ENCODE measurements around the gene IRF2BP2. TPM values are rescaled to one million over a fixed set of nuclear protein-coding genes. Genes with fewer than 3 reads are reported as not detected.
"Not testable (repeated sequence)": the region's sequence is repeated elsewhere in the genome, so short reads cannot be mapped to it uniquely, and the experiment has no call there.

The IRF2BP2 gene
- polyA plus RNA-seq, 2 donors: 48.8 to 68.5 TPM

- no peaks in the 10 kb centered on the region for H3K4me1 ChIP-seq (ENCODE audit: control insufficient read depth in 2 of 2, insufficient read depth in 2 of 2, low read length in 1 of 2)
- H3K4me3 ChIP-seq (ENCODE audit: low read depth in 1 of 2, low read length in 2 of 2): no peak overlapping the region
- no peaks in the 10 kb centered on the region for H3K27me3 ChIP-seq (ENCODE audit: control insufficient read depth in 1 of 2, insufficient read depth in 2 of 2, low read length in 2 of 2)
- H3K36me3 ChIP-seq (ENCODE audit: control insufficient read depth in 2 of 2, insufficient read depth in 2 of 2, low read length in 1 of 2): no peaks in the 10 kb centered on the region
- H3K9me3 ChIP-seq (ENCODE audit: control insufficient read depth in 2 of 2, insufficient read depth in 1 of 2, low read depth in 1 of 2, low read length in 1 of 2): no peaks in the 10 kb centered on the region
- 67 to 70% methylated on average over 4 of the region's 4 CpGs for WGBS, 2 donors
- no peak overlapping the region for H3K27ac ChIP-seq (ENCODE audit: low read depth in 2 of 2, low read length in 1 of 2)
These were observed 29.1 kb upstream of the IRF2BP2 start for GRCh38 chr1:234638832-234639799.

- WGBS, 2 donors: 94 to 95% methylated on average over 9 of the region's 9 CpGs
These were observed 24.9 kb upstream of the IRF2BP2 start for GRCh38 chr1:234634922-234635321.

GRCh38 chr1:234634387-234634786, 24.4 kb upstream of the IRF2BP2 start:
- H3K4me1 ChIP-seq (ENCODE audit: control insufficient read depth in 2 of 2, insufficient read depth in 2 of 2, low read length in 1 of 2): no peaks in the 10 kb centered on the region
- H3K4me3 ChIP-seq (ENCODE audit: low read depth in 1 of 2, low read length in 2 of 2): no peak overlapping the region
- no peaks in the 10 kb centered on the region for H3K27me3 ChIP-seq (ENCODE audit: control insufficient read depth in 1 of 2, insufficient read depth in 2 of 2, low read length in 2 of 2)
- H3K9me3 ChIP-seq (ENCODE audit: control insufficient read depth in 2 of 2, insufficient read depth in 1 of 2, low read depth in 1 of 2, low read length in 1 of 2): no peaks in the 10 kb centered on the region
- 89 to 90% methylated on average over 7 of the region's 7 CpGs for WGBS, 2 donors
- no peak overlapping the region for H3K27ac ChIP-seq (ENCODE audit: low read depth in 2 of 2, low read length in 1 of 2)
- no peaks in the 10 kb centered on the region for H3K36me3 ChIP-seq (ENCODE audit: control insufficient read depth in 2 of 2, insufficient read depth in 2 of 2, low read length in 1 of 2)

More at GRCh38 chr1:234634922-234635321, 24.9 kb upstream of the IRF2BP2 start:
- not testable (repeated sequence) for H3K4me3 ChIP-seq (ENCODE audit: low read depth in 1 of 2, low read length in 2 of 2); H3K9me3 ChIP-seq (ENCODE audit: control insufficient read depth in 2 of 2, insufficient read depth in 1 of 2, low read depth in 1 of 2, low read length in 1 of 2); H3K27ac ChIP-seq (ENCODE audit: low read depth in 2 of 2, low read length in 1 of 2); H3K4me1 ChIP-seq (ENCODE audit: control insufficient read depth in 2 of 2, insufficient read depth in 2 of 2, low read length in 1 of 2); H3K36me3 ChIP-seq (ENCODE audit: control insufficient read depth in 2 of 2, insufficient read depth in 2 of 2, low read length in 1 of 2); H3K27me3 ChIP-seq (ENCODE audit: control insufficient read depth in 1 of 2, insufficient read depth in 2 of 2, low read length in 2 of 2)

GRCh38 chr1:234633246-234634003, 23.4 kb upstream of the IRF2BP2 start:
- Histone ChIP-seq H3K36me3 (ENCODE audit: control insufficient read depth in 2 of 2, insufficient read depth in 2 of 2, low read length in 1 of 2) (no peaks in the 10 kb centered on the region), H3K27ac (ENCODE audit: low read depth in 2 of 2, low read length in 1 of 2) (no peak overlapping the region), H3K4me3 (ENCODE audit: low read depth in 1 of 2, low read length in 2 of 2) (no peak overlapping the region), H3K4me1 (ENCODE audit: control insufficient read depth in 2 of 2, insufficient read depth in 2 of 2, low read length in 1 of 2) (no peaks in the 10 kb centered on the region), H3K9me3 (ENCODE audit: control insufficient read depth in 2 of 2, insufficient read depth in 1 of 2, low read depth in 1 of 2, low read length in 1 of 2) (no peaks in the 10 kb centered on the region), H3K27me3 (ENCODE audit: control insufficient read depth in 1 of 2, insufficient read depth in 2 of 2, low read length in 2 of 2) (no peaks in the 10 kb centered on the region)
- 85 to 86% methylated on average over 6 of the region's 6 CpGs for WGBS, 2 donors

GRCh38 chr1:234632225-234632624, 22.2 kb upstream of the IRF2BP2 start:
- H3K27me3 ChIP-seq (ENCODE audit: control insufficient read depth in 1 of 2, insufficient read depth in 2 of 2, low read length in 2 of 2): no peaks in the 10 kb centered on the region
- H3K4me3 ChIP-seq (ENCODE audit: low read depth in 1 of 2, low read length in 2 of 2): no peak overlapping the region
- H3K36me3 ChIP-seq (ENCODE audit: control insufficient read depth in 2 of 2, insufficient read depth in 2 of 2, low read length in 1 of 2): no peaks in the 10 kb centered on the region
- H3K9me3 ChIP-seq (ENCODE audit: control insufficient read depth in 2 of 2, insufficient read depth in 1 of 2, low read depth in 1 of 2, low read length in 1 of 2): no peaks in the 10 kb centered on the region
- peaks cover 0 to 3% of the 10 kb centered on the region in 2 donors for H3K4me1 ChIP-seq (ENCODE audit: control insufficient read depth in 2 of 2, insufficient read depth in 2 of 2, low read length in 1 of 2)
- no peak overlapping the region for H3K27ac ChIP-seq (ENCODE audit: low read depth in 2 of 2, low read length in 1 of 2)

- 60 to 64% methylated on average over 1 of the region's 1 CpG for WGBS, 2 donors
These were observed 21.7 kb upstream of the IRF2BP2 start for GRCh38 chr1:234631721-234632125.

GRCh38 chr1:234629026-234629425, 19.0 kb upstream of the IRF2BP2 start:
- no peaks in the 10 kb centered on the region for H3K9me3 ChIP-seq (ENCODE audit: control insufficient read depth in 2 of 2, insufficient read depth in 1 of 2, low read depth in 1 of 2, low read length in 1 of 2)
- no peak overlapping the region for H3K4me3 ChIP-seq (ENCODE audit: low read depth in 1 of 2, low read length in 2 of 2)
- no peak overlapping the region for H3K27ac ChIP-seq (ENCODE audit: low read depth in 2 of 2, low read length in 1 of 2)
- H3K36me3 ChIP-seq (ENCODE audit: control insufficient read depth in 2 of 2, insufficient read depth in 2 of 2, low read length in 1 of 2): no peaks in the 10 kb centered on the region
- no peaks in the 10 kb centered on the region for H3K27me3 ChIP-seq (ENCODE audit: control insufficient read depth in 1 of 2, insufficient read depth in 2 of 2, low read length in 2 of 2)
- WGBS, 2 donors: 78 to 84% methylated on average over 4 of the region's 4 CpGs
- H3K4me1 ChIP-seq (ENCODE audit: control insufficient read depth in 2 of 2, insufficient read depth in 2 of 2, low read length in 1 of 2): peaks cover 0 to 3% of the 10 kb centered on the region in 2 donors

More at GRCh38 chr1:234631721-234632125, 21.7 kb upstream of the IRF2BP2 start:
- H3K27ac ChIP-seq (ENCODE audit: low read depth in 2 of 2, low read length in 1 of 2): no peak overlapping the region
- H3K9me3 ChIP-seq (ENCODE audit: control insufficient read depth in 2 of 2, insufficient read depth in 1 of 2, low read depth in 1 of 2, low read length in 1 of 2): no peaks in the 10 kb centered on the region
- H3K4me1 ChIP-seq (ENCODE audit: control insufficient read depth in 2 of 2, insufficient read depth in 2 of 2, low read length in 1 of 2): peaks cover 0 to 3% of the 10 kb centered on the region in 2 donors
- no peak overlapping the region for H3K4me3 ChIP-seq (ENCODE audit: low read depth in 1 of 2, low read length in 2 of 2)
- no peaks in the 10 kb centered on the region for H3K36me3 ChIP-seq (ENCODE audit: control insufficient read depth in 2 of 2, insufficient read depth in 2 of 2, low read length in 1 of 2)
- H3K27me3 ChIP-seq (ENCODE audit: control insufficient read depth in 1 of 2, insufficient read depth in 2 of 2, low read length in 2 of 2): no peaks in the 10 kb centered on the region

- Histone ChIP-seq H3K36me3 (ENCODE audit: control insufficient read depth in 2 of 2, insufficient read depth in 2 of 2, low read length in 1 of 2) (no peaks in the 10 kb centered on the region), H3K4me1 (ENCODE audit: control insufficient read depth in 2 of 2, insufficient read depth in 2 of 2, low read length in 1 of 2) (peaks cover 0 to 3% of the 10 kb centered on the region in 2 donors), H3K4me3 (ENCODE audit: low read depth in 1 of 2, low read length in 2 of 2) (no peak overlapping the region), H3K27ac (ENCODE audit: low read depth in 2 of 2, low read length in 1 of 2) (no peak overlapping the region), H3K9me3 (ENCODE audit: control insufficient read depth in 2 of 2, insufficient read depth in 1 of 2, low read depth in 1 of 2, low read length in 1 of 2) (no peaks in the 10 kb centered on the region), H3K27me3 (ENCODE audit: control insufficient read depth in 1 of 2, insufficient read depth in 2 of 2, low read length in 2 of 2) (no peaks in the 10 kb centered on the region)
- WGBS, 2 donors: 31 to 37% methylated on average over 5 of the region's 5 CpGs
These were observed 18.1 kb upstream of the IRF2BP2 start for GRCh38 chr1:234628089-234628488.

GRCh38 chr1:234627009-234627950, 17.3 kb upstream of the IRF2BP2 start:
- Histone ChIP-seq H3K27me3 (ENCODE audit: control insufficient read depth in 1 of 2, insufficient read depth in 2 of 2, low read length in 2 of 2) (no peaks in the 10 kb centered on the region), H3K36me3 (ENCODE audit: control insufficient read depth in 2 of 2, insufficient read depth in 2 of 2, low read length in 1 of 2) (no peaks in the 10 kb centered on the region), H3K4me3 (ENCODE audit: low read depth in 1 of 2, low read length in 2 of 2) (no peak overlapping the region), H3K9me3 (ENCODE audit: control insufficient read depth in 2 of 2, insufficient read depth in 1 of 2, low read depth in 1 of 2, low read length in 1 of 2) (no peaks in the 10 kb centered on the region), H3K27ac (ENCODE audit: low read depth in 2 of 2, low read length in 1 of 2) (peak overlapping the region in 1 of 2 donors; percentile 44), H3K4me1 (ENCODE audit: control insufficient read depth in 2 of 2, insufficient read depth in 2 of 2, low read length in 1 of 2) (peaks cover 0 to 3% of the 10 kb centered on the region in 2 donors)
- 80 to 81% methylated on average over 11 of the region's 11 CpGs for WGBS, 2 donors

All from esophagus (tissue), 2 donors.